Erythroblast (primary cell): Measurements from ENCODE around the gene GNG2.

Experiments used
- DNase-seq, 2 experiments: peaks; one replicate each; lab custom pipeline; 2025; lab: John Stamatoyannopoulos, UW
- GATA1 ChIP-seq: IDR thresholded peaks from 2 replicates; pipeline ENCODE4 v1.6.1; 2011; ENCODE audit warnings: low read depth, mild to moderate bottlenecking, control low read depth, low read length, moderate library complexity
- POLR2A ChIP-seq: IDR thresholded peaks from 2 replicates; pipeline ENCODE4 v1.6.1; 2011; ENCODE audit warnings: mild to moderate bottlenecking, low read length

The GNG2 gene

DNA sequence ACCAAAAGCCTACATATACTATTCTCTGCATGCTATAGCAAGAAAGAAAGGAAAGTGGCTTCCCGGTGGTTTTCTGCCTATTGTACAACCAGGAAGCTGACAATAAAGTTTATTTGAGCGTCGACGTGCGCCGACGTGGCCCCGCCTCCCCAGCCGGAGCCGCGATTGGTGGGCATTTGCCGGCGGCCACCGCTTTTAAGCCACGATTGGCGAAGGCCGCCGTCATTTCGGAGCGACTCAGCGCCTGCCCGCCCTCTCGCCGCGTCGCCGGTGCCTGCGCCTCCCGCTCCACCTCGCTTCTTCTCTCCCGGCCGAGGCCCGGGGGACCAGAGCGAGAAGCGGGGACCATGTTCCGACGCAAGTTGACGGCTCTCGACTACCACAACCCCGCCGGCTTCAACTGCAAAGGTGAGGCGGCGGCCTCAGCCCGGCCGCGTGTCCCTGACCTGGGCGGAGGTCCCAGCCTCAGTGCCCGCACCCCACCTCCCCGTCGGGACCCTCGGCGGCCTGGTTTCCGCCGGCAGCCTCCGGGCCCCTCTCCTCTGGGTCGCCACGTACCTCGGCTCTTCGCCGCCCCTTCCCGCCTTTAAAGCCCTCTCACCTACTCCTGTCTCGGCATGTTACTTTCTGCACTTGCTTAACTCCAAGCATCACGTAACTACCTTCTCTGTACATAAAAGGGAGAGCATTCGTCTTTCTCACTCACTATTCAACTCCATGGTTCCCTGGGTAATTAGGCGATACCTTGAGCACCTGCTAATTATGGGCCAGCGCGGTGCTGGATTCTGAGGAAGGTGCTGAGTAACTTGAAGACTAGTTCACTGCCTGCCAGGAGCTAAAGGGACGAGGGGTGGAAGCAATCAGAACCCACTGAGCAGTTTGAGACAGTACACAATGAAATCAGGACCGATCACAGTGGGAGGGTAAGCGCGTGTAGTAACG is 129.2 kb downstream of the GNG2 start, which contains the start of gene RTRAF:
RTRAF (plus strand) TSS at position 254 of the 942 bp plus-strand sequence; CDS start at position 348, 94 bp downstream.
- peak; percentile 96 for DNase-seq
- TF ChIP-seq GATA1 (no peak), POLR2A (peak; percentile 89)

DNA sequence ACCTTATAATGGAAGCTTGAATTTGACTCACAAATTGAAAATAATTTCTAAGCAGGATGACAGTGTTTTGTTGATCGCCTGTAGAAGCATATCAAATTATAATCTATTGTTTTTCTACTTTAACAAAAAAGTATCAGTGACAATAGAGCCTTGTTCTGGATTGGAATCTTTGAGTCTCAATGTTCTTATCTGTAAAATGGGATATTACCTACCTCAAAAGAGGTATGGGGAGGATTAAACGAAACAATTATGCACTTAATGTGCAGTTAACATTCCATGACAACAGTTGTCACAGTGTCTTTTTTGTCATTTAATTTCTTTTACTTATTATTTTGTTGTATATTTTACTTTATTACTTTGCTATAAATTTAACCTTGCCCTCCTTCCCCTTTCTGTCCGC is 130.1 kb downstream of the GNG2 start:
- TF ChIP-seq GATA1 (no peak), POLR2A (no peak)
- DNase-seq = no peak

GRCh38 chr14:51993285-51993920 is 133.0 kb downstream of the GNG2 start:
- DNase-seq = no peak
- no peak for TF ChIP-seq GATA1
- TF ChIP-seq POLR2A = no peak

GRCh38 chr14:51996148-51996746 is 135.8 kb downstream of the GNG2 start:
- TF ChIP-seq GATA1 (no peak), POLR2A (no peak)
- peak; percentile 61 to 79 for DNase-seq

DNA sequence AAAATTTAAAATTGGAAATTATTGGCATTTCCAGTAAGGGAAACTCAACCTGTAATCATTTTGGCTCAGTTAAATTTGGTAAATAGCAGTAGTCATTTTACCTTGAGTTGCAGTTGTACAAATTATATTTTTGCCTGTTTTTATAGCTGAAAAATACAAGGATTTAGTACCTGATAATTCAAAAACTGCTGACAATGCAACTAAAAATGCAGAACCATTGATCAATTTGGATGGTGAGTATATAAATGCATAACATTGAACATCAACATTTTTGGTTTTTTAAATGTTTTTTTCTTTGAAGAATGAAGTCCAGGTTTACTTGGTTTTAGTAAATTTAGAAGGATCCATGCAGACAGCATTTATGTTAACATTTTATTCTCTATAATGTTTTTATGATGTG is 137.9 kb downstream of the GNG2 start:
- no peak for TF ChIP-seq GATA1
- no peak for TF ChIP-seq POLR2A
- DNase-seq = no peak

DNA sequence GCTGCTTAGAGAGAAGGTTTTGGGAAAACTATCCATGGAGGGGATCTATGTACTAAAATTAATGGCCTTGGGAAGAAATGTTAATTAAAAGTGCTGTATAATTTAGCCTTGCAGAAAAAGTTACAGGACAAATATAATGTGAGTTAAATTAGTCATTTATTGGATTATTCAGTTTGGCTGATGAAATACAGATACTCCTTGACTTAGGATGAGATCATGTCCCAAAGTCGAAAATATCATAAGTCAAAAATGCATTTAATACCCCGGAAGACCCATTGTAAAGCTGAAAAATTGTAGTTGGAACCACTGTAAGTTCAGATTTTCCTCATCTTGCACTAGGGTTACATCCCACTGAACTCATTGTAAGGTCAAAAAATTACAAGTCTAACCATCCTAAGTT is 138.7 kb downstream of the GNG2 start:
- TF ChIP-seq POLR2A (no peak), GATA1 (no peak)
- DNase-seq = no peak

GRCh38 chr14:52000019-52000582 is 139.7 kb downstream of the GNG2 start:
- no peak for DNase-seq
- no peak for TF ChIP-seq POLR2A
- TF ChIP-seq GATA1 = no peak

- TF ChIP-seq GATA1 (no peak), POLR2A (no peak)
These were observed 140.3 kb downstream of the GNG2 start for GRCh38 chr14:52000696-52001095.

DNA sequence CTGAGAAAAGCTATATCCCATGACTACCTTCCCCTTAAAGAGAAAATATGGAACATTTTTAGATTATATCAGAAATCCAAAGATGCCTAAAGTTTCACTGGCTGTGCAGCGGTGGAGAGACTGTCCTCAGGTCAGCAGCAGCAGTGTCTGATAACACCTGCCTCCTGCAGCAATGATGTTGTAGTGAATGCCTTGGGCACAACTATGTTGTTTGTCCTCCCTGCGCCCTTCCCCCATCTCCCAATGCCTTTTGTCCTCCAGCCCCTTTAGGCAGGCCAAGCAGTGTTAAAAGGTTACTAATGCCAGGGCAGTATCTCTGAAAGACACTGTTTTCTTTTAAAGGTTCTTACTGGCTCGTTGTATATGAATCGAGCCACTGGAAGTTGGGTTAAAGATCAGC is 142.1 kb downstream of the GNG2 start:
- TF ChIP-seq GATA1 (no peak), POLR2A (no peak)
- DNase-seq = no peak

More at GRCh38 chr14:52000696-52001095, 140.3 kb downstream of the GNG2 start:
- no peak for DNase-seq

GRCh38 chr14:52003324-52003723 is 142.9 kb downstream of the GNG2 start:
- no peak for DNase-seq
- no peak for TF ChIP-seq POLR2A
- no peak for TF ChIP-seq GATA1

- no peak for TF ChIP-seq POLR2A
- TF ChIP-seq GATA1 = no peak
These were observed 145.2 kb downstream of the GNG2 start for GRCh38 chr14:52005625-52006024.

DNA sequence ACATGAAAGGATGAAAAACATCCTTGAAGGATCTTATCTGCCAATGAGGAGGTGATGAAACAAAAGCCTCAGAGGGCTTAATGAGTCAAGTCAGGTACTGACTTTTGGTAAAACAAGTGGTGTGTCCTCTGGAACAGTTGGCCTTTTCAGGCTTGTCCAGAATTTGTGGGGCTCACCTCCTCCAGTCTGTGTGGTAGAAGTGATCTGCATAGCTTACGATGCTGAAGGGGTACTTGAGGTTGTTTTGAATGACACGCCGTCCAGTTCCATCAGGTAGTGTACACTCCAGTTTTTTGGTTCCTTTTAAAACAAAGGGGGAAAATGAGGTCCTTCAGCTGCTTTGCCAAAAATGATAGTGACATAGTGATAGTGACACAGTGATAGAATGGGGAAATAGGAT is 145.9 kb downstream of the GNG2 start:
- DNase-seq = no peak
- TF ChIP-seq GATA1 = no peak
- TF ChIP-seq POLR2A = no peak

More at GRCh38 chr14:52005625-52006024, 145.2 kb downstream of the GNG2 start:
- no peak for DNase-seq

DNA sequence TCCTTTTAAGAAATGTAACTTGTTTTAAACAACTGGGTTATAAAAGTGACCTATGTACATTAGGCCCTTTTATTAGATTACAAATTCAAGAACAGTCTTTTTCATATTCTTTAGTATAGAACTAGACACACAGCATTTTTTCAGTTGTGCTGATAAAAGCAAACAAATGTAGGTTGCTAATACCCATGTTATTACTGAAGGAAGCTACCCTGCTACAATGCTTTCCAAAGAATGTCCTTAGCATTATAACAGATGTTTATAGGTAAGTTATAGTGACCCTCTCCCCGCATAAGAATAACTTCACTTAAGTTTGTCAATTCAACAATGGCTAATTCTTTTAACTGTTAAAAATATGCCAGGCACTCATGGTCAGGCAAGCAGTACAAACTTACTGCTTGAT is 146.8 kb downstream of the GNG2 start:
- no peak for DNase-seq
- TF ChIP-seq POLR2A (no peak), GATA1 (no peak)
